Activated T-cell treated with anti-CD3 and anti-CD28 coated beads, Interleukin-2, amount 50 U/mL, for 48 hours (primary cell): ENCODE data around the gene OPN1LW.
A peak's percentile ranks its signal among the peaks of the same experiment; 100 is the strongest.
"Not testable (repeated sequence)": the region's sequence is repeated elsewhere in the genome, so short reads cannot be mapped to it uniquely, and the experiment has no call there.

Experiments used
- DNase-seq, 2 experiments: peaks; one replicate each; pipeline ENCODE4 v3.0.0-alpha.2; 2020

The OPN1LW gene

GRCh38 chrX:154144010-154144409 lies at the start of gene OPN1LW:
Gene OPN1LW, plus strand, starts transcription at chrX:154144243. Its CDS starts 41 bp downstream, at chrX:154144284.
- DNase-seq = not testable (repeated sequence)

- DNase-seq = no peak
These were observed 49.2 kb upstream of the OPN1LW start for GRCh38 chrX:154094833-154095232.

DNA sequence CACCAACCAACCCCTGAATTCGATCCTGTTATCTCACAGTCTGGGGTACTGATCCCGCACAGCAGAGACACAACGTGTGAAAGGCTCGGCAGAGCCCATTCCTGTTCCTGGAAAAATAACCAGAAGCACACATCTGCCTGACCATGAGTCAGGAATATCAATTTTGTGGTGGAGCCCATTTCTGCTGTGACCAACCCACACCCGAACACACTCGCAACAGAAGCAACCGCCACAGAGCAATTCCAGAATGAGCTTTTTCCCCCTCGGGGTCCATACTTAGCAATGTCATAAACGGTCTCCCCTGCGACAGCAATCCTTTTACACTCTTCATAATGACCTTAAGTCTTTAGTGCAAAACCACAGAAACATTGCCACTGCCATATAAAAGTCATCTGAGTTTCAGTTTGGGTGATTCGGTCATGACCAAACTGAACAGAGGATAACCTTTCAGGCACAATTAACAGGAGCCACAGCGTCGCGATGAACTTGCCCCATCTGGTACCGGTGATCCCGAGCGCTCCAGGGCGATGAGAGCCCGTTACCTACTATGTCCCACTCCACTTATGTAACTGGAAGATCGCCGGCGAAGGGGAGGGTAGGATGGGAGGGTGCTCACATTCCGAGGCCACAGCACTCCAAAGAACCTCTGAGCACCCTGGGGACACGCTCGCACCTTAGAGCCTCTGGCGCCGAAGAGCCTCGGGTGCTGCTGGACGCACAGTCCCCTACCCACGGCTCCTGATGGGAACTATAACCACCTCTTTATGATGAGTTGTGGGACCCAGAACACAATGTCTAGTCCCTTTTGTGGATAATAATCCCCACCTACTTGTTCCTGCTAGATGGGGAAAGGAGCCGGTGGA lies 47.7 kb upstream of the OPN1LW start:
- DNase-seq = peak; percentile 40

GRCh38 chrX:154097003-154097588 lies 46.9 kb upstream of the OPN1LW start:
- DNase-seq = peak; percentile 67 to 69

GRCh38 chrX:154097589-154098541 lies 46.2 kb upstream of the OPN1LW start, which contains the start of gene MECP2:
Gene MECP2, minus strand, starts transcription at chrX:154097717.
- peak; percentile 89 to 91 for DNase-seq

GRCh38 chrX:154098551-154098950 lies 45.5 kb upstream of the OPN1LW start:
- DNase-seq = no peak

- no peak for DNase-seq
These were observed 30.3 kb upstream of the OPN1LW start for GRCh38 chrX:154113729-154114128.

DNA sequence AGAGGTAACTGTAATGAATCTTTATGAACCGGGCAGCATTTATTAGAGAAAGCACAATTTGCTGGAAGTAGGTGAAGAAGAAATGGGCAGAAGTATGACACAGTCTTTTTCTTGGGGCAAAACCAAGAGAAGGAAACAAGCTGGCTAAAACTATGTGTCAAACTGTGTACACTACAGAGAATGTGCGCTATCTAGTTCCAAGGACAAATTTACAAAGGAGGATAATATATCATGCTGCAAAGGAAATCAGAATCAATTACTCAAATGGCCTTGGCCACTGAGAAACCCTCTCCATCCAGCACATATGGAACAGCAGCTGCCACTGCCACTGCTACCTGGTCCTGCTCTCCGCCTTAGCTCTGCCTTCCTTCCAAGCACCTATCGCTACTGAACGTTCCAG lies 29.4 kb upstream of the OPN1LW start:
- no peak for DNase-seq

GRCh38 chrX:154115071-154115470 lies 29.0 kb upstream of the OPN1LW start:
- DNase-seq = no peak

GRCh38 chrX:154115750-154116149 lies 28.3 kb upstream of the OPN1LW start:
- no peak for DNase-seq

- no peak for DNase-seq
These were observed 27.4 kb upstream of the OPN1LW start for GRCh38 chrX:154116426-154117211.

GRCh38 chrX:154117566-154117965 lies 26.5 kb upstream of the OPN1LW start:
- no peak for DNase-seq

DNA sequence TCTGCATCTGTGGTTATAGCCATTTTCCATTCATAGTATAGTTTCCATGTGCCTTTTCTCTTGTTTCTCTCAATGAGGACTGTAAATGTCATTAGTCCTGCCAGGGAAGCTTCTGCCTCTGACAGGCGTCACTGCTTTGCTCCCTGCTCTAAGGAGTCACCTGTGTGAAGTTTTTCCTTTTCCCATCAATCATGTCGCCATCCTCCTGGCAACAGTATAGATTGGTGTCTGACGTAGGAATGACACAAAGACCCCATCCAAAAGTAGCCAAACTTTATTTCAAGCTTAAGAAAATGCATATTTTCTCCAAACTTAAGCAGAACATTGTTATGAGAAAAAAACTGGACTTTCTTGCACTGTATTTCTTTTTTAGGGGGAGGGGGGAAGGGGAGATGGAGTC lies 23.5 kb upstream of the OPN1LW start:
- DNase-seq = no peak

- DNase-seq = no peak
These were observed 22.8 kb upstream of the OPN1LW start for GRCh38 chrX:154121207-154121606.

DNA sequence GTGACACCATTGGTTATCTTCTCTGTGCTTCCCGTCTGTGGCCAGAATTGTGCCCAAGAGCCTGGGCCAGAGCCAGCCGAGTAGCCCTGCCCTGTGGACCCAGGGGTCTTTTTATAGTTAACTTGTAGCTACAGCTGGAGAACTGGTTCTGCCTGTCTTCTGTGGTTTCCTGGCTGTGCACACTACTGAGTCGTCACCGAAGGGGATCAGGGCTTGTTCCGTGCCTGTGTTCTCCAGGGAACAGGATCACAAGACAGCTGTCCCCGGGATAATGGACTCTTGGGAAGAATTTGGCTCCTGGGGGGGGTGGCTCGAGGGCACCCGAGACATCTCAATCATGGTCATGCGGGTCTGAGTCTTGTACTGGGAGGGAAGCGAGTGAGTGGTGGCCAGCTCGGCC lies 22.1 kb upstream of the OPN1LW start:
- peak in 1 of 2 experiments; percentile 3 for DNase-seq

- no peak for DNase-seq
These were observed 20.5 kb upstream of the OPN1LW start for GRCh38 chrX:154123241-154124219.

DNA sequence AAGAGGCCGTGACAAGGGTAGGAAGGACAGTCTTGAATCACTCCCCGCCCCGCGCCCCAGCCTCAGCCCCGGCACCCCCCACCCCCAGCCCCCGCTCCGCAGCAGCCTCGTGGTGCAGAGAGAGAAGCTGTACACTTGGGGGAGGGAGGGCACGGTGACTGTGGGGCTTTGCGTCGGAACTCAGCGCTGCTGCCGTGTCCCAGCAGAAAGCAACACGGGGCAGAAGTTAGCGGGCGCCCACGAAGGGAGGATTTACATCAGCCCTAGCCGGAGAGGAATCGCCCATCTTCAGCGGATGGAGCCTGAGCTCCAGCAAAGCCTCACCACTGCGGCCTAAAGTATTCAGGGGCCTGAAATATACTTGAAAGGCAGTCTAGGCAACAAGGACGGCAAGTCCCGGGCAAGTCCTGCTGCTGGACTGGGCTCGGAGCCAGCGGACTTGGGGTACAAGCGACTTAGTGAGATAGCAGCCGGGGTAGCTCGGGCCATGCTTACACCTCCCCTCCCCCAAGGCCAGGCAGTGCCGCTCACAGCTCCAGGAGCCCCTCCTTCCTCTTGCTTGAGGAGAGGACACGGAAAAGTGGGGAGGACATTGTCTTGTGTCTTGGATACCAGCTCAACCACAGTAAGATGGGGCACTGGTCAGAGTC lies 18.5 kb upstream of the OPN1LW start:
- DNase-seq = no peak

DNA sequence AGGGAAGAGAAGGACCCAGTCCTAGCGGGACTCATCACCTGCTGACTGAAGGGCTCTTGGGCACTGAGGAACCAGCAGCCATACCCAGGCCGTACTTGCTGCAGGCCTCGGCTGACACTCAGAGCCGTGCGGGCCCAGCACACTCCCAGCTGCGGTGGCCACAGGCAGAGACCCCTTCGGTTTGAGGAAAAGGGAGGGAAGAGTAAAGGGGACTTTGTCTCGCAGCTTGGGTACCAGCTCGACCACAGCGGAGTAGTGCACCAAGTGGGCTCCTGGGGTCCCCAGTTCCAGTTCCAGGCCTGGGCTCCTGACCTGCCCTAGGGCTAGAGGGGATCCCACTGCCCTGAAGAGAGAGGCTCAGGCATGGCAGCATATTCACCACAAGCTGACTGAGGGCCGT lies 17.9 kb upstream of the OPN1LW start:
- DNase-seq = no peak

DNA sequence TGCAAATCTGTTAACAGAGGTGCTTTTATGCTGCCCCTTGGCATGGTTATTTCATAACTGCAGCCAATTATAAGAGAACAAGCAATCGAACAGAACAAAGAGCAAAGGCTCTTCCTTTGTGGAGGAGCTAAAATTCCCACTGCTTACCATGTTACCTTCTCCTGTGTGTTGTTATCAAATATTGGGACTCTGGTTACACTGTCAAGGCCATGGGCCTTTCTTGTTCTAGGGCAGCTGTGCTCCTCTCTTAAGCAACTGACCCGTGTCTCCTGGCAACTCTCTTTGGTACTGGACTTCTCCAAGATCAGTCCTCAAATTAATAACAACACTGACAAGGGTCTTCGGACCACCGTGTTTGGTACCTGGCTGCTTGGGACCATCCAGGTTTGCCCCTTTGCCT lies 12.1 kb upstream of the OPN1LW start:
- no peak for DNase-seq

DNA sequence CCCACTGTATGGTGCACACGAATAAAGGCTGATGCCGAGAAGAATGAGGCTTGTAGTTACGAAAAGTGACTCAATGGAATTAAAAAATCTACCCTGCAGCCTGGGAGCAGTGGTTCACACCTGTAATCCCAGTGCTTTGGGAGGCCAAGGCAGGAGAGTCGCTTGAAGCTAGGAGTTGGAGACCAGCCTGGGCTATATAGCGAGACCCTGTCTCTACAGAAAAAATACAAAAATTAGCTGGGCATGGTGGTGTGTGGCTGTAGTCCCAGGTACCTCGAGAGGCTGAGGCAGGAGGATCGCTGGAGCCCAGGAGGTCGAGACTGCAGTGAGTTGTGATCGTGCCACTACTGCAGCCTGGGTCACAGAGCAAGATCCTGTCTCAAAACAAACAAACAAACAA lies 11.7 kb upstream of the OPN1LW start:
- DNase-seq = no peak
